GM12878 (cell line): ENCODE measurements around the gene GAR1. TPM values are rescaled to one million over a fixed set of nuclear protein-coding genes. Genes with fewer than 3 reads are reported as not detected.

Source experiments
- NFYA ChIP-seq: IDR thresholded peaks from 2 replicates; pipeline ENCODE4 v1.6.1; 2011; ENCODE audit warnings: low read depth, mild to moderate bottlenecking, low read length, improper control_type of control experiment, borderline replicate concordance
- NR2F1 ChIP-seq: fragments of 450-650 bp; conservative IDR thresholded peaks from 2 replicates; pipeline ENCODE4 v1.6.1; 2017; ENCODE audit warnings: mild to moderate bottlenecking
- PML ChIP-seq: IDR thresholded peaks from 2 replicates; pipeline ENCODE4 v1.6.1; 2012; ENCODE audit warnings: low read length, inconsistent platforms
- SMAD5 ChIP-seq: IDR thresholded peaks from 2 replicates; pipeline ENCODE4 v1.6.1; 2016; ENCODE audit warnings: antibody characterized with exemption, low read depth
- polyA plus RNA-seq, 11 experiments: library from polyadenylated mRNA; depleted of rRNA in 4 of 11; unstranded in 6 of 11; stranded (reverse) in 5 of 11; fragments of >200 nt; fragmentation: Nextera tagmentation in 4 of 11; fragmentation: Illumina TruSeq in 1 of 11; extraction: Ambion mirVana in 4 of 11; extraction: Trizol in 1 of 11; gene quantifications; 1 replicate in 1 of 11; 2 replicates in 10 of 11; pipeline versions ENCODE4 v1.2.1 to v1.2.3, GENCODE V29; 2011 to 2016; ENCODE audit warnings: inconsistent platforms in 2 of 11, missing spikeins in 2 of 11, low read depth in 1 of 11
- total RNA-seq, 4 experiments: library from RNA; depleted of rRNA in 3 of 4; stranded (reverse); fragments of >200 nt in 3 of 4; fragmentation: Illumina TruSeq in 1 of 4; extraction: Trizol in 1 of 4; gene quantifications; 2 replicates each; pipeline versions ENCODE4 v1.2.1 to v1.2.3, GENCODE V29; 2013 to 2021

Gene GAR1
- total and polyA plus RNA-seq, 10 of the 15 experiments (the other 5 are each of a cell fraction or from before 2014, with no cell fraction given) = 11.7 to 76.3 (median 29.8) TPM

- TF ChIP-seq NR2F1 (no peak), SMAD5 (no peak), NFYA (no peak), PML (no peak)
- TF ChIP-seq, all 136 proteins: peak for 0
Measured at GRCh38 chr4:109873791-109874514, 58.4 kb downstream of the GAR1 start (continued).

Other genes with a start within 250 kb of the GAR1 start
- gene CASP6, start 112.3 kb upstream of the GAR1 start, total RNA-seq (2014; rRNA removed) = 24.0 and 33.7 TPM in 2 replicates
- gene CASP6, start 112.3 kb upstream of the GAR1 start, total RNA-seq (2014; rRNA removed; fragmentation: Illumina TruSeq; extraction: Trizol) = 23.2 and 26.3 TPM in 2 replicates
- gene CASP6, start 112.3 kb upstream of the GAR1 start, total RNA-seq (2021) = 18.1 and 20.0 TPM in 2 replicates
- gene CASP6, start 112.3 kb upstream of the GAR1 start, polyA plus RNA-seq (2011; rRNA removed) = 66.8 and 78.1 TPM in 2 replicates
- gene CASP6, start 112.3 kb upstream of the GAR1 start, polyA plus RNA-seq (2014; fragmentation: Illumina TruSeq; extraction: Trizol) = 34.0 and 44.0 TPM in 2 replicates
- 10 to 100 TPM; 20.0 to 23.2 TPM for gene CASP6, start 112.3 kb upstream of the GAR1 start, polyA plus RNA-seq (2014; fragmentation: Nextera tagmentation; extraction: Ambion mirVana)
- gene CASP6, start 112.3 kb upstream of the GAR1 start, polyA plus RNA-seq (2014; rRNA removed) = 22.9 and 27.9 TPM in 2 replicates
- 10 to 100 TPM; 51.2 to 56.2 TPM for gene CASP6, start 112.3 kb upstream of the GAR1 start, polyA plus RNA-seq (2016; fragmentation: Nextera tagmentation; extraction: Ambion mirVana)
- gene PLA2G12A, start 85.7 kb upstream of the GAR1 start, total RNA-seq (2014; rRNA removed) = 6.7 and 7.6 TPM in 2 replicates
- 14.6 and 18.7 TPM in 2 replicates for gene PLA2G12A, start 85.7 kb upstream of the GAR1 start, total RNA-seq (2014; rRNA removed; fragmentation: Illumina TruSeq; extraction: Trizol)
- gene PLA2G12A, start 85.7 kb upstream of the GAR1 start, total RNA-seq (2021) = 16.5 and 18.4 TPM in 2 replicates
- gene PLA2G12A, start 85.7 kb upstream of the GAR1 start, polyA plus RNA-seq (2011; rRNA removed) = 30.9 and 36.8 TPM in 2 replicates
- 8.5 and 12.3 TPM in 2 replicates for gene PLA2G12A, start 85.7 kb upstream of the GAR1 start, polyA plus RNA-seq (2014; fragmentation: Illumina TruSeq; extraction: Trizol)
- 1 to 10 TPM; 3.7 to 6.2 TPM for gene PLA2G12A, start 85.7 kb upstream of the GAR1 start, polyA plus RNA-seq (2014; fragmentation: Nextera tagmentation; extraction: Ambion mirVana)
- gene PLA2G12A, start 85.7 kb upstream of the GAR1 start, polyA plus RNA-seq (2014; rRNA removed) = 9.7 and 14.5 TPM in 2 replicates
- 10 to 100 TPM; 34.4 to 35.7 TPM for gene PLA2G12A, start 85.7 kb upstream of the GAR1 start, polyA plus RNA-seq (2016; fragmentation: Nextera tagmentation; extraction: Ambion mirVana)
- not detected in 2 replicates for gene CFI, start 13.8 kb upstream of the GAR1 start, total RNA-seq (2014; rRNA removed)
- gene CFI, start 13.8 kb upstream of the GAR1 start, total RNA-seq (2014; rRNA removed; fragmentation: Illumina TruSeq; extraction: Trizol) = not detected in 2 replicates
- gene CFI, start 13.8 kb upstream of the GAR1 start, total RNA-seq (2021) = 0.28 and 0.32 TPM in 2 replicates
- 0.10 and 0.15 TPM in 2 replicates for gene CFI, start 13.8 kb upstream of the GAR1 start, polyA plus RNA-seq (2011; rRNA removed)
- not detected in 2 replicates for gene CFI, start 13.8 kb upstream of the GAR1 start, polyA plus RNA-seq (2014; fragmentation: Illumina TruSeq; extraction: Trizol)
- gene CFI, start 13.8 kb upstream of the GAR1 start, polyA plus RNA-seq (2014; fragmentation: Nextera tagmentation; extraction: Ambion mirVana) = not detected
- gene CFI, start 13.8 kb upstream of the GAR1 start, polyA plus RNA-seq (2014; rRNA removed) = not detected in 2 replicates
- gene CFI, start 13.8 kb upstream of the GAR1 start, polyA plus RNA-seq (2016; fragmentation: Nextera tagmentation; extraction: Ambion mirVana) = not detected
- gene RRH, start 12.2 kb downstream of the GAR1 start, total RNA-seq (2014; rRNA removed) = not detected in 2 replicates
- gene RRH, start 12.2 kb downstream of the GAR1 start, total RNA-seq (2014; rRNA removed; fragmentation: Illumina TruSeq; extraction: Trizol) = not detected in 2 replicates
- not detected in 2 replicates for gene RRH, start 12.2 kb downstream of the GAR1 start, total RNA-seq (2021)
- gene RRH, start 12.2 kb downstream of the GAR1 start, polyA plus RNA-seq (2011; rRNA removed) = 0.24 and 0.30 TPM in 2 replicates
- 0.16 TPM in 1 of 2 replicates, not detected in the other for gene RRH, start 12.2 kb downstream of the GAR1 start, polyA plus RNA-seq (2014; fragmentation: Illumina TruSeq; extraction: Trizol)
- gene RRH, start 12.2 kb downstream of the GAR1 start, polyA plus RNA-seq (2014; fragmentation: Nextera tagmentation; extraction: Ambion mirVana) = under 1 TPM in 1 of 2 experiments, not detected in 1; 0.07 TPM
- 0.06 TPM in 1 of 2 replicates, not detected in the other for gene RRH, start 12.2 kb downstream of the GAR1 start, polyA plus RNA-seq (2014; rRNA removed)
- gene RRH, start 12.2 kb downstream of the GAR1 start, polyA plus RNA-seq (2016; fragmentation: Nextera tagmentation; extraction: Ambion mirVana) = not detected
- gene LRIT3, start 32.3 kb downstream of the GAR1 start, total RNA-seq (2014; rRNA removed) = 0.11 TPM in 1 of 2 replicates, not detected in the other
- 0.05 TPM in 1 of 2 replicates, not detected in the other for gene LRIT3, start 32.3 kb downstream of the GAR1 start, total RNA-seq (2014; rRNA removed; fragmentation: Illumina TruSeq; extraction: Trizol)
- gene LRIT3, start 32.3 kb downstream of the GAR1 start, total RNA-seq (2021) = not detected in 2 replicates
- 0.13 and 0.20 TPM in 2 replicates for gene LRIT3, start 32.3 kb downstream of the GAR1 start, polyA plus RNA-seq (2011; rRNA removed)
- 0.06 TPM in 1 of 2 replicates, not detected in the other for gene LRIT3, start 32.3 kb downstream of the GAR1 start, polyA plus RNA-seq (2014; fragmentation: Illumina TruSeq; extraction: Trizol)
- not detected for gene LRIT3, start 32.3 kb downstream of the GAR1 start, polyA plus RNA-seq (2014; fragmentation: Nextera tagmentation; extraction: Ambion mirVana)
- gene LRIT3, start 32.3 kb downstream of the GAR1 start, polyA plus RNA-seq (2014; rRNA removed) = 0.10 and 0.14 TPM in 2 replicates
- gene LRIT3, start 32.3 kb downstream of the GAR1 start, polyA plus RNA-seq (2016; fragmentation: Nextera tagmentation; extraction: Ambion mirVana) = under 1 TPM in 1 of 2 experiments, not detected in 1; 0.04 TPM
- gene EGF, start 97.1 kb downstream of the GAR1 start, total RNA-seq (2014; rRNA removed) = 0.11 and 0.90 TPM in 2 replicates
- gene EGF, start 97.1 kb downstream of the GAR1 start, total RNA-seq (2014; rRNA removed; fragmentation: Illumina TruSeq; extraction: Trizol) = 0.13 and 0.55 TPM in 2 replicates
- gene EGF, start 97.1 kb downstream of the GAR1 start, total RNA-seq (2021) = 0.05 and 0.23 TPM in 2 replicates
- gene EGF, start 97.1 kb downstream of the GAR1 start, polyA plus RNA-seq (2011; rRNA removed) = not detected in 2 replicates
- 0.15 TPM in 1 of 2 replicates, not detected in the other for gene EGF, start 97.1 kb downstream of the GAR1 start, polyA plus RNA-seq (2014; fragmentation: Illumina TruSeq; extraction: Trizol)
- gene EGF, start 97.1 kb downstream of the GAR1 start, polyA plus RNA-seq (2014; fragmentation: Nextera tagmentation; extraction: Ambion mirVana) = under 1 TPM in 1 of 2 experiments, not detected in 1; 0.02 TPM
- 0.23 TPM in 1 of 2 replicates, not detected in the other for gene EGF, start 97.1 kb downstream of the GAR1 start, polyA plus RNA-seq (2014; rRNA removed)
- gene EGF, start 97.1 kb downstream of the GAR1 start, polyA plus RNA-seq (2016; fragmentation: Nextera tagmentation; extraction: Ambion mirVana) = under 1 TPM in 1 of 2 experiments, not detected in 1; 0.28 TPM